ENCODE results near the gene IGFLR1. TPM values are rescaled to one million over a fixed set of nuclear protein-coding genes. Genes with fewer than 3 reads are reported as not detected.

The IGFLR1 gene
- polyA plus RNA-seq, 1 of the 3 experiments (the other 2 are of a cell fraction), result 5.6 TPM

DNA sequence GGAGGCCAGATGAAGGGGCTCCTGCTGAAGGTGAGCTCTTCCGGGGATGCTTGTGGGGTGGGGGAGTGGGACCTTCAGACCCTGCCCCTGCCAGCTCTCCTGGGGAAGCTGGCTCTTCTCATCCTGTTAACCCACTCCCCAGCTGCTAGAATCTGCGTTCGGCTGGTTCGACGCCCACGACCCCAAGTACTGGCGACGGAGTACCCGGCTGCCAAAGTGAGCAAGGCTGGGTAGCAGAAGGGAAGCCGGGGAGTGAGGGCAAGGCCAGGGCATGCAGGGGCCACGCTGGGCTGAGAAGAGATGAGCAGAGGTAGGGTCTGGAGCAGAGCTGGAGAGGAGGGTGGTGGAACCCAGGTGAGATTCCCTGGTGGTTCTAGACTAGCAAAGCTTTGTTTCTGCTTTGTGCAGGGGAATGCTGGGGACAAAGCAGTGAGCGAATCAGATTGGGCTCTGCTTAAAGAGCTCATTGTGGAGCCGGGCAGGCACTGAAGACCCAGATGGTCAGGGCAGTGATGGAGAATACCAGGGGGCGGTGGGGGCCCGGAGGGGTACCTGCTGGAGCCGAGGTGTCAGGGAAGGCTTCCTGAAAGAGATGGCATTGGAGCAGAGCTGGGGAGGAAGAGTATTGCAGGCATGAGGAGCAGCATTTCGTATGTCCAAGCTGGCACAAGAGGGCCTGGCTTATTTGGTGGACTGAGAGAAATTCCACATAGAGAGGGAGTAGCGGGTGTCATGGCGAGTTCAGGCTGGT lies 14.1 kb downstream of the IGFLR1 start:
- no peaks in the 10 kb centered on the region for H3K4me1 ChIP-seq (ENCODE audit: control insufficient read depth in 1 of 2, insufficient read depth in 2 of 2, low read depth in 1 of 2, low read length in 1 of 2)
- DNase-seq, result no peak
- H3K79me2 ChIP-seq (ENCODE audit: insufficient read depth), result no peaks in the 10 kb centered on the region
- H4K20me1 ChIP-seq (ENCODE audit: insufficient read depth), result no peaks in the 10 kb centered on the region
- H3K36me3 ChIP-seq (replicated peaks in 1 of 2; ENCODE audit: control insufficient read depth in 1 of 2, insufficient read depth in 2 of 2, low read length in 1 of 2), result peaks cover 18 to 91% of the 10 kb centered on the region in 2 experiments
- H3K4me3 ChIP-seq (ENCODE audit: low read depth in 2 of 2, low read length in 1 of 2), result no peak overlapping the region
- no peaks in the 10 kb centered on the region for H3K27me3 ChIP-seq (ENCODE audit: insufficient read depth)
- H2AFZ ChIP-seq (ENCODE audit: low read depth), result no peak overlapping the region
- no peak overlapping the region for H3K9ac ChIP-seq
- WGBS (ENCODE audit: low lambda C conversion rate), result 90% methylated on average over 18 of the region's 19 CpGs
- TF ChIP-seq RXRA (IDR thresholded peaks at IDR 0.05; ENCODE audit: borderline replicate concordance, low read depth) (no peak), FOXM1 (IDR thresholded peaks at IDR 0.05; ENCODE audit: low read depth) (no peak), TCF12 (IDR thresholded peaks at IDR 0.05) (no peak)
- no peaks in the 10 kb centered on the region for H3K9me2 ChIP-seq
- POLR2A ChIA-PET, result interaction anchor here (0.5 to 3.5 kb wide), 2 partner anchors 12 to 21 kb away, joined by 4 to 10 read pairs; no protein-coding TSS in a partner anchor
- H3K9me3 ChIP-seq, result no peaks in the 10 kb centered on the region
- CTCF ChIA-PET, result interaction anchor here (1.0 kb wide), 2 partner anchors 12 to 16 kb away, joined by 3 read pairs; no protein-coding TSS in a partner anchor
- H3K4me2 ChIP-seq, result no peak overlapping the region
- H3F3A ChIP-seq (replicated peaks; ENCODE audit: insufficient read depth), result no peaks in the 10 kb centered on the region
- no peak overlapping the region for H3K27ac ChIP-seq (ENCODE audit: low read depth in 2 of 2, low read length in 1 of 2)

- 94% methylated on average over 13 of the region's 25 CpGs for WGBS (ENCODE audit: low lambda C conversion rate)
- H3K9me3 ChIP-seq, result no peaks in the 10 kb centered on the region
- no peaks in the 10 kb centered on the region for H3K4me1 ChIP-seq (ENCODE audit: control insufficient read depth in 1 of 2, insufficient read depth in 2 of 2, low read depth in 1 of 2, low read length in 1 of 2)
- H3K9ac ChIP-seq, result no peak overlapping the region
- H3K36me3 ChIP-seq (replicated peaks in 1 of 2; ENCODE audit: control insufficient read depth in 1 of 2, insufficient read depth in 2 of 2, low read length in 1 of 2), result peaks cover 18 to 93% of the 10 kb centered on the region in 2 experiments
- POLR2A ChIA-PET, result interaction anchor here (1.3 to 3.5 kb wide), 2 partner anchors 9 to 13 kb away, joined by 4 to 10 read pairs; no protein-coding TSS in a partner anchor
- no peak overlapping the region for H3K4me2 ChIP-seq
- no peak overlapping the region for H3K27ac ChIP-seq (ENCODE audit: low read depth in 2 of 2, low read length in 1 of 2)
- no peaks in the 10 kb centered on the region for H3K79me2 ChIP-seq (ENCODE audit: insufficient read depth)
- CTCF ChIA-PET, result interaction anchor here (1.0 kb wide), 2 partner anchors 13 to 17 kb away, joined by 3 read pairs; no protein-coding TSS in a partner anchor
- H3F3A ChIP-seq (replicated peaks; ENCODE audit: insufficient read depth), result no peaks in the 10 kb centered on the region
- H4K20me1 ChIP-seq (ENCODE audit: insufficient read depth), result peaks cover 3% of the 10 kb centered on the region; the same call in 1 of the 2 replicates
- DNase-seq, result no peak
- H3K9me2 ChIP-seq, result no peaks in the 10 kb centered on the region
- no peak overlapping the region for H2AFZ ChIP-seq (ENCODE audit: low read depth)
- no peaks in the 10 kb centered on the region for H3K27me3 ChIP-seq (ENCODE audit: insufficient read depth)
- no peak overlapping the region for H3K4me3 ChIP-seq (ENCODE audit: low read depth in 2 of 2, low read length in 1 of 2)
- no peak for TF ChIP-seq TAF1 (IDR thresholded peaks at IDR 0.05; ENCODE audit: borderline replicate concordance, low read depth, low read length)
- no peak for TF ChIP-seq MEF2A (IDR thresholded peaks at IDR 0.05; ENCODE audit: borderline replicate concordance, low read depth)
- TF ChIP-seq, protein P1, sequence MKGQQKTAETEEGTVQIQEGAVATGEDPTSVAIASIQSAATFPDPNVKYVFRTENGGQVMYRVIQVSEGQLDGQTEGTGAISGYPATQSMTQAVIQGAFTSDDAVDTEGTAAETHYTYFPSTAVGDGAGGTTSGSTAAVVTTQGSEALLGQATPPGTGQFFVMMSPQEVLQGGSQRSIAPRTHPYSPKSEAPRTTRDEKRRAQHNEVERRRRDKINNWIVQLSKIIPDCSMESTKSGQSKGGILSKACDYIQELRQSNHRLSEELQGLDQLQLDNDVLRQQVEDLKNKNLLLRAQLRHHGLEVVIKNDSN (IDR thresholded peaks at IDR 0.05; ENCODE audit: borderline replicate concordance, low read depth), result no peak
- TF ChIP-seq, protein P2, sequence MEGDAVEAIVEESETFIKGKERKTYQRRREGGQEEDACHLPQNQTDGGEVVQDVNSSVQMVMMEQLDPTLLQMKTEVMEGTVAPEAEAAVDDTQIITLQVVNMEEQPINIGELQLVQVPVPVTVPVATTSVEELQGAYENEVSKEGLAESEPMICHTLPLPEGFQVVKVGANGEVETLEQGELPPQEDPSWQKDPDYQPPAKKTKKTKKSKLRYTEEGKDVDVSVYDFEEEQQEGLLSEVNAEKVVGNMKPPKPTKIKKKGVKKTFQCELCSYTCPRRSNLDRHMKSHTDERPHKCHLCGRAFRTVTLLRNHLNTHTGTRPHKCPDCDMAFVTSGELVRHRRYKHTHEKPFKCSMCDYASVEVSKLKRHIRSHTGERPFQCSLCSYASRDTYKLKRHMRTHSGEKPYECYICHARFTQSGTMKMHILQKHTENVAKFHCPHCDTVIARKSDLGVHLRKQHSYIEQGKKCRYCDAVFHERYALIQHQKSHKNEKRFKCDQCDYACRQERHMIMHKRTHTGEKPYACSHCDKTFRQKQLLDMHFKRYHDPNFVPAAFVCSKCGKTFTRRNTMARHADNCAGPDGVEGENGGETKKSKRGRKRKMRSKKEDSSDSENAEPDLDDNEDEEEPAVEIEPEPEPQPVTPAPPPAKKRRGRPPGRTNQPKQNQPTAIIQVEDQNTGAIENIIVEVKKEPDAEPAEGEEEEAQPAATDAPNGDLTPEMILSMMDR (IDR thresholded peaks at IDR 0.05), result no peak
- no peak for TF ChIP-seq YY1 (IDR thresholded peaks at IDR 0.05; ENCODE audit: low read depth)
- TF ChIP-seq NFIC (IDR thresholded peaks at IDR 0.05; ENCODE audit: borderline replicate concordance), result no peak
- no peak for TF ChIP-seq RAD21 (IDR thresholded peaks at IDR 0.05; ENCODE audit: low read length)
- TF ChIP-seq CHD2 (IDR thresholded peaks at IDR 0.05; ENCODE audit: low read length, partially characterized antibody), result no peak
- no peak for TF ChIP-seq POLR2AphosphoS5 (IDR thresholded peaks at IDR 0.05; ENCODE audit: low read depth, low read length)
- TF ChIP-seq, protein P3, sequence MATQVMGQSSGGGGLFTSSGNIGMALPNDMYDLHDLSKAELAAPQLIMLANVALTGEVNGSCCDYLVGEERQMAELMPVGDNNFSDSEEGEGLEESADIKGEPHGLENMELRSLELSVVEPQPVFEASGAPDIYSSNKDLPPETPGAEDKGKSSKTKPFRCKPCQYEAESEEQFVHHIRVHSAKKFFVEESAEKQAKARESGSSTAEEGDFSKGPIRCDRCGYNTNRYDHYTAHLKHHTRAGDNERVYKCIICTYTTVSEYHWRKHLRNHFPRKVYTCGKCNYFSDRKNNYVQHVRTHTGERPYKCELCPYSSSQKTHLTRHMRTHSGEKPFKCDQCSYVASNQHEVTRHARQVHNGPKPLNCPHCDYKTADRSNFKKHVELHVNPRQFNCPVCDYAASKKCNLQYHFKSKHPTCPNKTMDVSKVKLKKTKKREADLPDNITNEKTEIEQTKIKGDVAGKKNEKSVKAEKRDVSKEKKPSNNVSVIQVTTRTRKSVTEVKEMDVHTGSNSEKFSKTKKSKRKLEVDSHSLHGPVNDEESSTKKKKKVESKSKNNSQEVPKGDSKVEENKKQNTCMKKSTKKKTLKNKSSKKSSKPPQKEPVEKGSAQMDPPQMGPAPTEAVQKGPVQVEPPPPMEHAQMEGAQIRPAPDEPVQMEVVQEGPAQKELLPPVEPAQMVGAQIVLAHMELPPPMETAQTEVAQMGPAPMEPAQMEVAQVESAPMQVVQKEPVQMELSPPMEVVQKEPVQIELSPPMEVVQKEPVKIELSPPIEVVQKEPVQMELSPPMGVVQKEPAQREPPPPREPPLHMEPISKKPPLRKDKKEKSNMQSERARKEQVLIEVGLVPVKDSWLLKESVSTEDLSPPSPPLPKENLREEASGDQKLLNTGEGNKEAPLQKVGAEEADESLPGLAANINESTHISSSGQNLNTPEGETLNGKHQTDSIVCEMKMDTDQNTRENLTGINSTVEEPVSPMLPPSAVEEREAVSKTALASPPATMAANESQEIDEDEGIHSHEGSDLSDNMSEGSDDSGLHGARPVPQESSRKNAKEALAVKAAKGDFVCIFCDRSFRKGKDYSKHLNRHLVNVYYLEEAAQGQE (IDR thresholded peaks at IDR 0.05; ENCODE audit: low read depth, low read length), result no peak
- no peak for TF ChIP-seq SMC3 (IDR thresholded peaks at IDR 0.05; ENCODE audit: low read depth, low read length)
- no peak for TF ChIP-seq RXRA (IDR thresholded peaks at IDR 0.05; ENCODE audit: borderline replicate concordance, low read depth)
- TF ChIP-seq FOXM1 (IDR thresholded peaks at IDR 0.05; ENCODE audit: low read depth), result no peak
- TF ChIP-seq, protein P4, sequence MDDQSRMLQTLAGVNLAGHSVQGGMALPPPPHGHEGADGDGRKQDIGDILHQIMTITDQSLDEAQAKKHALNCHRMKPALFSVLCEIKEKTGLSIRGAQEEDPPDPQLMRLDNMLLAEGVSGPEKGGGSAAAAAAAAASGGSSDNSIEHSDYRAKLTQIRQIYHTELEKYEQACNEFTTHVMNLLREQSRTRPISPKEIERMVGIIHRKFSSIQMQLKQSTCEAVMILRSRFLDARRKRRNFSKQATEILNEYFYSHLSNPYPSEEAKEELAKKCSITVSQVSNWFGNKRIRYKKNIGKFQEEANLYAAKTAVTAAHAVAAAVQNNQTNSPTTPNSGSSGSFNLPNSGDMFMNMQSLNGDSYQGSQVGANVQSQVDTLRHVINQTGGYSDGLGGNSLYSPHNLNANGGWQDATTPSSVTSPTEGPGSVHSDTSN (IDR thresholded peaks at IDR 0.05), result no peak
- TF ChIP-seq, protein P5, sequence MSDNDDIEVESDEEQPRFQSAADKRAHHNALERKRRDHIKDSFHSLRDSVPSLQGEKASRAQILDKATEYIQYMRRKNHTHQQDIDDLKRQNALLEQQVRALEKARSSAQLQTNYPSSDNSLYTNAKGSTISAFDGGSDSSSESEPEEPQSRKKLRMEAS (IDR thresholded peaks at IDR 0.05; ENCODE audit: low read depth), result no peak
- TF ChIP-seq FOSL2 (IDR thresholded peaks at IDR 0.05; ENCODE audit: borderline replicate concordance, low read depth), result no peak
Observed at GRCh38 chr19:35727053-35727955, 14.9 kb downstream of the IGFLR1 start.
